ENCODE results near the gene VAT1L. TPM values are rescaled to one million over a fixed set of nuclear protein-coding genes. Genes with fewer than 3 reads are reported as not detected.
A peak's percentile ranks its signal among the peaks of the same experiment; 100 is the strongest.

Gene VAT1L
- total and polyA plus RNA-seq, 3 experiments from 2014 or later, result not detected

GRCh38 chr16:77956231-77956630, 167.9 kb downstream of the VAT1L start:
- H3K27ac Mint-ChIP-seq, result no peak overlapping the region
- no peaks in the 10 kb centered on the region for H3K4me1 ChIP-seq (ENCODE audit: insufficient read depth, low read length)
- no peaks in the 10 kb centered on the region for H3K27me3 ChIP-seq (ENCODE audit: insufficient read depth, low read length, poor library complexity, severe bottlenecking)
- no peak overlapping the region for H3K4me3 Mint-ChIP-seq
- no peaks in the 10 kb centered on the region for H3K36me3 ChIP-seq (ENCODE audit: insufficient read depth, low read length)
- peaks cover 4 to 17% of the 10 kb centered on the region in 2 donors for H3K27me3 Mint-ChIP-seq
- no peak overlapping the region for H3K4me3 ChIP-seq (ENCODE audit: low read length)
- no peaks in the 10 kb centered on the region for H3K9me3 Mint-ChIP-seq
- POLR2A ChIA-PET, result no interaction called here
- H3K4me1 Mint-ChIP-seq, result no peaks in the 10 kb centered on the region
- no peak for DNase-seq
- no peaks in the 10 kb centered on the region for H3K36me3 Mint-ChIP-seq
- H3K9me3 ChIP-seq (ENCODE audit: low read length), result no peaks in the 10 kb centered on the region
- no peak overlapping the region for H3K27ac ChIP-seq (ENCODE audit: low read depth, low read length)
- CTCF ChIA-PET, result no interaction called here

DNA sequence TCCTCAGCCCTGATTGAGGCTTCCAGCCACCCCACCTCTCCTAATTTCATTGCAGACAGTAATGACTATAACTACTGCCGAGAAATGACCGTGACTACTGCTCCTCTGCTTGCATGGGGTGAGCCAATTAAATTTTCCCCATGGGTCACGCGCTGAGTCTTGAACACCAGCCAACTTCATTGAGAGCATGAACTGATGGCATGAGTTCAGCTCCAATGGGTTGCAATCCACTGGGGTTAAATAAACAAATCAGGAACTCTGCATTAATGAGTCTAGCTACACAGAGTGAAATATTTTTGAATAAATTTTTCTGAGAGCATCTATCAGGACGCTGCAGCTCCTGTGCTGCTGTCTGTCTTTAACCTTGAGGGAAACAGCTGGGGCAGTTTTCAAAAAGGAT, 172.4 kb downstream of the VAT1L start:
- no peak for DNase-seq

GRCh38 chr16:77961814-77962213, 173.4 kb downstream of the VAT1L start:
- Mint-ChIP-seq H3K4me1 (no peaks in the 10 kb centered on the region), H3K27me3 (peaks cover 20 to 57% of the 10 kb centered on the region in 2 donors), H3K36me3 (no peaks in the 10 kb centered on the region), H3K27ac (no peak overlapping the region), H3K9me3 (no peaks in the 10 kb centered on the region), H3K4me3 (no peak overlapping the region)
- Histone ChIP-seq H3K4me3 (ENCODE audit: low read length) (no peak overlapping the region), H3K36me3 (ENCODE audit: insufficient read depth, low read length) (no peaks in the 10 kb centered on the region), H3K27ac (ENCODE audit: low read depth, low read length) (no peak overlapping the region), H3K9me3 (ENCODE audit: low read length) (no peaks in the 10 kb centered on the region), H3K27me3 (ENCODE audit: insufficient read depth, low read length, poor library complexity, severe bottlenecking) (no peaks in the 10 kb centered on the region), H3K4me1 (ENCODE audit: insufficient read depth, low read length) (no peaks in the 10 kb centered on the region)
- ChIA-PET POLR2A (no interaction called here), CTCF (no interaction called here)
- no peak for DNase-seq

More for the DNA sequence above, 172.4 kb downstream of the VAT1L start:
- Mint-ChIP-seq H3K36me3 (no peaks in the 10 kb centered on the region), H3K4me3 (no peak overlapping the region), H3K27me3 (peaks cover 17 to 53% of the 10 kb centered on the region in 2 donors), H3K27ac (no peak overlapping the region), H3K9me3 (no peaks in the 10 kb centered on the region), H3K4me1 (no peaks in the 10 kb centered on the region)
- POLR2A ChIA-PET, result no interaction called here
- no peak overlapping the region for H3K27ac ChIP-seq (ENCODE audit: low read depth, low read length)
- no peak overlapping the region for H3K4me3 ChIP-seq (ENCODE audit: low read length)
- no peaks in the 10 kb centered on the region for H3K9me3 ChIP-seq (ENCODE audit: low read length)
- no peaks in the 10 kb centered on the region for H3K4me1 ChIP-seq (ENCODE audit: insufficient read depth, low read length)
- CTCF ChIA-PET, result no interaction called here
- no peaks in the 10 kb centered on the region for H3K36me3 ChIP-seq (ENCODE audit: insufficient read depth, low read length)
- no peaks in the 10 kb centered on the region for H3K27me3 ChIP-seq (ENCODE audit: insufficient read depth, low read length, poor library complexity, severe bottlenecking)

- peak overlapping the region in 2 of 7 donors; percentile 14 to 77 for H3K4me3 Mint-ChIP-seq
- no peak overlapping the region for H3K27ac ChIP-seq (ENCODE audit: low read depth, low read length)
- H3K27me3 Mint-ChIP-seq, result peaks cover 20 to 64% of the 10 kb centered on the region in 2 donors
- H3K4me1 Mint-ChIP-seq, result no peaks in the 10 kb centered on the region
- peak overlapping the region in 1 of 8 donors; percentile 68 for H3K27ac Mint-ChIP-seq
- H3K27me3 ChIP-seq (ENCODE audit: insufficient read depth, low read length, poor library complexity, severe bottlenecking), result no peaks in the 10 kb centered on the region
- no peaks in the 10 kb centered on the region for H3K36me3 ChIP-seq (ENCODE audit: insufficient read depth, low read length)
- POLR2A ChIA-PET, result no interaction called here
- CTCF ChIA-PET, result no interaction called here
- DNase-seq, result no peak
- H3K36me3 Mint-ChIP-seq, result no peaks in the 10 kb centered on the region
- H3K9me3 ChIP-seq (ENCODE audit: low read length), result no peaks in the 10 kb centered on the region
- H3K4me1 ChIP-seq (ENCODE audit: insufficient read depth, low read length), result no peaks in the 10 kb centered on the region
- H3K9me3 Mint-ChIP-seq, result no peaks in the 10 kb centered on the region
- no peak overlapping the region for H3K4me3 ChIP-seq (ENCODE audit: low read length)
These were observed 174.3 kb downstream of the VAT1L start for GRCh38 chr16:77962689-77963088.

GRCh38 chr16:77963185-77964044, 175.1 kb downstream of the VAT1L start:
- ChIA-PET POLR2A (no interaction called here), CTCF (no interaction called here)
- Mint-ChIP-seq H3K36me3 (no peaks in the 10 kb centered on the region), H3K27ac (peak overlapping the region in 4 of 8 donors; percentile 11 to 85 (median 72)), H3K4me1 (no peaks in the 10 kb centered on the region), H3K27me3 (peaks cover 20 to 62% of the 10 kb centered on the region in 2 donors), H3K9me3 (no peaks in the 10 kb centered on the region), H3K4me3 (peak overlapping the region in 3 of 7 donors; percentile 46 to 77 (median 73))
- no peaks in the 10 kb centered on the region for H3K27me3 ChIP-seq (ENCODE audit: insufficient read depth, low read length, poor library complexity, severe bottlenecking)
- no peaks in the 10 kb centered on the region for H3K4me1 ChIP-seq (ENCODE audit: insufficient read depth, low read length)
- H3K27ac ChIP-seq (ENCODE audit: low read depth, low read length), result no peak overlapping the region
- H3K36me3 ChIP-seq (ENCODE audit: insufficient read depth, low read length), result no peaks in the 10 kb centered on the region
- DNase-seq, result no peak
- H3K9me3 ChIP-seq (ENCODE audit: low read length), result no peaks in the 10 kb centered on the region
- H3K4me3 ChIP-seq (ENCODE audit: low read length), result no peak overlapping the region

DNA sequence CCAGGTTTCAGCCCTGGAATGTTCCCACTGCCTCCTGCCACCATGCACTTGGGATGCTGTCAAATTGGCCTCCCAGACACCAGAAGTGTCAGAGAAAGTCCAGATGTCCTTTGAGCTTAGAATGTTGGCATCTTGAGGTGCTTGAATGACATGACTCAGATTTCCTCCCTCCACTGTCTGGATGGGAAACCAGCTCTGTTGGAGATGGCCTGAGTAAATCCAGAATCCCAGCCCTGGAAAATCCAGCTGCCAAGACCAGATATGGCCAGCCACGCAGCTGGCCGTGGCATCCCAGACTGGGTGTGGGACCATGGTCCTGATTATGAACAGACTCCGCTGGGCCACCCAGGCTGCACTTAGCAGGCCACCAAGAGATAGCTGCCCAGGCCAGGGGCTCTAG, 177.0 kb downstream of the VAT1L start:
- Histone ChIP-seq H3K27ac (ENCODE audit: low read depth, low read length) (no peak overlapping the region), H3K36me3 (ENCODE audit: insufficient read depth, low read length) (no peaks in the 10 kb centered on the region), H3K27me3 (ENCODE audit: insufficient read depth, low read length, poor library complexity, severe bottlenecking) (no peaks in the 10 kb centered on the region), H3K4me3 (ENCODE audit: low read length) (no peak overlapping the region), H3K9me3 (ENCODE audit: low read length) (no peaks in the 10 kb centered on the region), H3K4me1 (ENCODE audit: insufficient read depth, low read length) (no peaks in the 10 kb centered on the region)
- no peaks in the 10 kb centered on the region for H3K9me3 Mint-ChIP-seq
- ChIA-PET POLR2A (no interaction called here), CTCF (interaction anchor here (1.1 kb wide), 1 partner anchor 286 kb away, joined by 3 read pairs; no protein-coding TSS in a partner anchor)
- H3K27ac Mint-ChIP-seq, result no peak overlapping the region
- H3K36me3 Mint-ChIP-seq, result no peaks in the 10 kb centered on the region
- DNase-seq, result no peak
- no peaks in the 10 kb centered on the region for H3K4me1 Mint-ChIP-seq
- peaks cover 19 to 59% of the 10 kb centered on the region in 2 donors for H3K27me3 Mint-ChIP-seq
- H3K4me3 Mint-ChIP-seq, result no peak overlapping the region

DNA sequence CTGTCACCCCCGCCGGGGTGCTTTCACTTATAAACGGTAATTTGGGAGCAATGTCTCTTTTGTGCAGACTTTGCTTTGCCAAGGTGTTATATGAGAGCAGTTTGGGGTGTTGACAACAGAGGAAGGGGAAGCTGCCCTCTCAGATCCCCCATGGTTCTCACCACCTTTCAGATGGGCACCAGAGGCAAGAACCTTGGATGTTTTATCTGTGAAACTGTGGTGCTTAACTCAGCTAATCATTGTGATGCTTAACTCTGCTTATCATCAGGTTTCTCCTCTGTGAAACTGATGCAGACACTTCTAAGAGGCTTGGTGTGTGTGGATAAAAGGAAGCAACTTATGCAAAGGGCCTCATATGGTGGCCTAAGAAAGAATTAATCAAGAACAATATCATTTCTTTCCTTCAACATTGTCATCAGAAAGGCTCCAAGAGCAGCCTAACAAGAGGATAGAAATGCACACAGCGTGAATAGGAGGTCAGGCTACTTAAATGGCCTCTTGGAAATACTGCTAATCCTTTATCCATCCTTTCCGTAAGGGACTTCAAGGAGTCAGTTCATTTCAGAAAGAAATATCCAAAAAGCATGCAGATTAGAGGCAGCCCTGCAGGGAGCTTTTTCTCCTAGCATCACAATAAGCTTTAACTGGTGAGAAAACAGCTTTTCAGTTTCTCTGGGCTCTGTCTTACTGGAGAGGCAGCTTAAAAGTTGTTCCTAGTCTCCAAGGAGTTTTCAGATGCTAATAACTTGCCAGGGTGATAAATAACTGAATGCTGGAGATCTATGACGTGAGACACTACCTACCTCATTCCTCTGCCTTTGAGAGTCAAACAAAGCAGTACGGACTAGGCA, 178.9 kb downstream of the VAT1L start:
- CTCF ChIA-PET, result interaction anchor here (1.1 kb wide), 1 partner anchor 293 kb away, joined by 4 read pairs; no protein-coding TSS in a partner anchor
- Mint-ChIP-seq H3K27ac (no peak overlapping the region), H3K4me1 (no peaks in the 10 kb centered on the region), H3K36me3 (no peaks in the 10 kb centered on the region), H3K27me3 (peaks cover 14 to 56% of the 10 kb centered on the region in 2 donors), H3K4me3 (no peak overlapping the region), H3K9me3 (no peaks in the 10 kb centered on the region)
- Histone ChIP-seq H3K9me3 (ENCODE audit: low read length) (no peaks in the 10 kb centered on the region), H3K27ac (ENCODE audit: low read depth, low read length) (no peak overlapping the region), H3K4me1 (ENCODE audit: insufficient read depth, low read length) (no peaks in the 10 kb centered on the region), H3K27me3 (ENCODE audit: insufficient read depth, low read length, poor library complexity, severe bottlenecking) (no peaks in the 10 kb centered on the region), H3K36me3 (ENCODE audit: insufficient read depth, low read length) (no peaks in the 10 kb centered on the region), H3K4me3 (ENCODE audit: low read length) (no peak overlapping the region)
- POLR2A ChIA-PET, result no interaction called here
- DNase-seq, result no peak

GRCh38 chr16:77969861-77970260, 181.5 kb downstream of the VAT1L start:
- Histone ChIP-seq H3K36me3 (ENCODE audit: insufficient read depth, low read length) (no peaks in the 10 kb centered on the region), H3K4me1 (ENCODE audit: insufficient read depth, low read length) (no peaks in the 10 kb centered on the region), H3K27ac (ENCODE audit: low read depth, low read length) (no peak overlapping the region), H3K27me3 (ENCODE audit: insufficient read depth, low read length, poor library complexity, severe bottlenecking) (no peaks in the 10 kb centered on the region), H3K9me3 (ENCODE audit: low read length) (no peaks in the 10 kb centered on the region), H3K4me3 (ENCODE audit: low read length) (no peak overlapping the region)
- Mint-ChIP-seq H3K9me3 (peaks cover 0 to 2% (median 0%) of the 10 kb centered on the region in 5 donors), H3K36me3 (no peaks in the 10 kb centered on the region), H3K27ac (no peak overlapping the region), H3K4me1 (no peaks in the 10 kb centered on the region), H3K27me3 (peaks cover 7 to 39% of the 10 kb centered on the region in 2 donors), H3K4me3 (no peak overlapping the region)
- DNase-seq, result no peak
- POLR2A ChIA-PET, result no interaction called here
- CTCF ChIA-PET, result interaction anchor here (0.5 to 5.1 kb wide), 6 partner anchors 17 to 1558 kb away, joined by 3 to 36 read pairs (median 3); no protein-coding TSS in a partner anchor
